GM19468 (cell line): Measurements from ENCODE around the gene RBFOX1.

Experiments
- ATAC-seq: cut with Tn5 transposase; IDR thresholded peaks from one replicate; pipeline ENCODE4 v1.9.1; 2021; ENCODE audit warnings: mild to moderate bottlenecking, moderate library complexity, moderate number of reproducible peaks; ENCODE audit not compliant: unreplicated experiment; ENCODE audit errors: extremely low read depth

RBFOX1 gene

GRCh38 chr16:7332611-7333010 is at the start of gene RBFOX1:
Gene RBFOX1, plus strand, starts transcription at chr16:7332845.
- no peak for ATAC-seq

DNA sequence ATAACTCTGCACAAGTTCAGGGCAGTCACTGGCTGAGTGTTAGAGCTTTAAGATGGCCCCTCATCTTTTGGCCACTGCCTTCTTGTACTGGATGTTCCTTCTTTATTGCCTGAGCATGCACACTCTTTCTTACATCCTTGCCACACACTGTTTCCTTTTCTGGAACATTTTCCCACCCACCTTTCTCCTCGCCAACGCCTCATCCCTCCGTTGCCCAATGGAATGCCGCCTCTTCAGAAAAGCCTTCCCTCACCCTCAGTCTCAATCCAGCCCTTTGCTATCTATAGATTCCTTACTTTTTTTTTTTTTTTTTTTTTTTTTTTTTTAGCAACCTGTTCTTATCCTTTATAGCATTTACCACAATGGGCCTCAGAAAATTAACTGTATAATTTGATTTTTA is 47.9 kb upstream of the RBFOX1 start:
- ATAC-seq: no peak

DNA sequence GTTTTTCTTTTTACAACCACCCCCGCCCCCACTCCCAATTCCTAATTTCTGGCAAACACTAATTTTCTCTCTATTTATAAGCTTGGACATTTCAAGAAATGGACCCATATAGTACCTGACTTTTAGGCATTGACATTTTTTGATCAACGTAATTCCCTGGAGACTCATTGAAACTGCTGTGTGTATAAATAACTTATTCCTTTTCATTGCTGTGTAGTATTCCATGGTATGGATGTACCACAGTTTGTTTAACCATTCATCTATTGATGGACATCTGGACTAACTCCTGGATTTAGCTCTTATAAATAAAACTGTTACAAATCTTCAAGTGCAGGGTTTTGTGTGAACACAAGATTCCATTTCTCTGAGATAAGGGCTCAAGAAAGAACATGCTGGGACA is 47.1 kb upstream of the RBFOX1 start:
- no peak for ATAC-seq

DNA sequence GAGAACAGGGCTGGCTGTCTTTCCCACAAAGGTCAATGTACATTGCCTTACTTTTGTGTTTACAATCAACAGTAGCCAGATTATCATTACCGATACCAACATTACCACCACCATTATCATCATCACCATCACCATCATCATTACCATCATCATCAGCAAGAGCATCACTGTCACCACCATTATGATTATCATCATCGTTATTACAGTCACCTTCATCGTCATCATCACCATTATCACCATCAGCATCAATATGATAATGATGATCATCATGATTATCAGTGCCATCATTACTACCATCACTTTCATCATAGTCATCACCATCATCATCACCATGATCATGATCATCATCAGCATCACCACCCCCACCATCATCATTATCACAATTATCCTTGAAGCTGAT is 43.3 kb upstream of the RBFOX1 start:
- ATAC-seq: no peak

DNA sequence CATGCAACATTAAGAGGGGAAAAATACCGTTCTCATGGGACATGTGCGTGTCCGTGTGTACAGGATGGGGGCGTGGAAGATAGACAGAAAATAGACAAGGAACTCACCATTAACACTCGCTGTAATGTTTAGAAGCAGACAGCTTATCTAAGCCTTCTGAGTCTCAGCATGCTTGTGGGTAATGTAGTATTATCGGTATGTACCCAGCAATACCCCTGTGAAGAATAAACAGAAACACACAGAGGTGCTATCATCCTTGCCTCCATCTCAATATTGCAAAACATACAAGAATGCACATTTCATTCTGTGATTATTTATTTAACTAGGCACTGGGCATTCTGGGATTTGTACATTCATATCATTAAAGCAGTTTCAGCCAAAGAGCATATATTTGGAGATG is 42.0 kb upstream of the RBFOX1 start:
- no peak for ATAC-seq

GRCh38 chr16:7294020-7294419 is 38.6 kb upstream of the RBFOX1 start:
- no peak for ATAC-seq

- ATAC-seq: no peak
Measured at GRCh38 chr16:7303052-7303610, 29.5 kb upstream of the RBFOX1 start.

DNA sequence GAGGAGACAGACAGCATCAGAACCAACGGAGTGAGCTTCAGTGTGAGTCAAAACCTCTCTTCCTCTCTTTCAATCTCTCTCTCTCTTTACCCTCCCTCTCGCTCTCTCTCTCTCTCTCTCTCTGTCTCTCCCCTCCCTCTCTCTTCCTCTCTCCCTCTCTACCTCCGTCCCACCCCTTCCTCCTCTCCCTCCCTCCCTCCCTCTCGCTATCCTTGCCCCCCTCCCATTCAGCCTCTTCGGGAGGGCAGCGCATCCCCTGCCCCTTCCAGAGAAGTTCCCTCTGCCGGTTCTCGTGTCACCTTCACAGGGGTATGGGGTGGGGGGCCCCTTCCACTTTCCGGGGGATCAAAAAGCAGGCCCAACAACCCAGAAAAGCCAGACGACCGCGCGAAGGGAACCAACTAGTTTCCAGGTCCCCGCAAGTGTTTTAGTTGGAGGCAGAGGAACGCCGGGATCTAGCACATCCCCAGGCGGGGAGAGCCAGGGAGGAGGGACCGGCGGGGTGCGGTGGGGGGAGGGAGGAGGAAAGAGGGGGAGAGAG is 28.9 kb upstream of the RBFOX1 start:
- ATAC-seq: no peak

DNA sequence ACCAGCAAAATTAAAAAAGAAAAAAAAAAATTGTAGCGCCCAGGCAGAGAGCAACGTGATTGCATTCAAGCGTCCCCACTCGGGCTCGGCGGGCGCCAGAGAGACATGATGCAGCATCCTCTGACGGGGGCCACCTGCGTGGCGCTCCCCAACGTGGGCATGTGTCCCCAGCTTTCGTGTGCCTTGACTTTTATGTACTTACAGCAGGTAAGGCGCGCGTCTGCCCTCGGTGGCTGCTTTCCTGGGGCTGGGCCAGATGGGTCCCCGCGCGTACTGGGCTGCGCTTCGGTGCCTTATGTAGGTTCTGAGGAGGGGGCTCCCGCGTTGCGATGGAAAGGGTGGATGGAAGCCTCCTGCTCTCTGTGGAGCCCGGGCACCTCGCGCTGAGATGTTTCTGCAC is 28.4 kb upstream of the RBFOX1 start:
- no peak for ATAC-seq

DNA sequence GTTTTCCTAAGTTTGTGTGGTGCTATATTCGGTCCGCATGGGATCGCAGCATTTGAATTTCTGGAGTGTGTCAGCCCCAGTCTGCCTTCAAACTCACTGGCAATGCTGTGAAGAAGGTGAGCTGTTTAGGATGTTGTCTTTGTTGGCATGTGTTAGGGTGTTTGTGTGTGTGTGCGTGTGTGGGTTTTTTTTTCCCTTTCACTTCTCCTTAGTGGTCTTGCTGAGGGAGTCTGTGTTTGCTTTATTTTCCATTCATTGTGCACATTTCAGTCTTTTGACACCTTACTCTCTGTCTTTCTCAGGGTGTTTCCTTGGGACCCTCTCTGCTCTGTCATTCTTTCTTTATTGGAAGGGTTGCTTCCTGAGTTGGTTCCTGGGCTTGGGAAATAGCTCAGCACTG is 27.7 kb upstream of the RBFOX1 start:
- ATAC-seq: no peak

DNA sequence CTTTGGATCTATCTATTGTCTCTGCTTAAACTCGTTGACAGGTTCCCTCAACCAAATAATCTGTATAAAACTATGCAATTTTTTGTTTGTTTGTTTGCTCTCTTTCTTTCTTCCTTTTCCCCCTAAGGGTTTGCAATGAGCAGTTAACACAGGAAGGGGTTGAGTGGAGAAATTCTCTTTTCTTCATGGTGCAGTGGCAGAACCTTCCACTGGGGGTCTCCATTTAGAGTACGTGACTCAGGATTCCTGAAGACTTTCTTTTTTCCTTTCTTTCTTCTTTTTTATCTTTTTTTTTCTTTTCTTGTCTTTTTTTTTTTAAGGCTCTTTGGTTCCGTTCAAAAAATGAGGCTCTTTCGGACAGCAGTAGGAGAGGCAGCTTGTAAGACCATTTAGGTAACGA is 19.5 kb upstream of the RBFOX1 start:
- ATAC-seq: no peak

- ATAC-seq: no peak
Measured at GRCh38 chr16:7314163-7314562, 18.5 kb upstream of the RBFOX1 start.

- ATAC-seq: no peak
Measured at GRCh38 chr16:7315813-7316212, 16.8 kb upstream of the RBFOX1 start.

GRCh38 chr16:7316281-7316888 is 16.3 kb upstream of the RBFOX1 start:
- ATAC-seq: no peak

DNA sequence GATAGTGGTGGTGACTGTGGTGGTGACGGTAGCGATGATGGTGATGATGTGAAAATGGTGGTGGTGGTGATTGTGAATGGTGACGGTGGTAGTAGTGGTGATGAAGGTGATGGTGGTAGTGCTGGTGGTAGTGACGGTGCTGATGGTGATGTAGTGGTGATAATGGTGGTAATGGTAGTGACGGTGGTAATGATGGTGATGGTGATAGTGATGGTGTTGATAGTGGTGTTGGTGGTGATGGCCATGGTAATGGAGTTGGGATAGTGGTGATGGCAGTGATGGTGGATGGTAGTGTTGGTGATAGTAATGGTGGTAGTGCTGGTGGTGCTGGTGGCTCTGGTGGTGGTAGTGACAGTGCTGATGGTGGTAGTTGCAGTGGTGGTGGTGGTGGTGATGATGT is 14.7 kb upstream of the RBFOX1 start:
- ATAC-seq: no peak

GRCh38 chr16:7318686-7319085 is 14.0 kb upstream of the RBFOX1 start:
- no peak for ATAC-seq

GRCh38 chr16:7319514-7319913 is 13.1 kb upstream of the RBFOX1 start:
- no peak for ATAC-seq

GRCh38 chr16:7321661-7322060 is 11.0 kb upstream of the RBFOX1 start:
- no peak for ATAC-seq

DNA sequence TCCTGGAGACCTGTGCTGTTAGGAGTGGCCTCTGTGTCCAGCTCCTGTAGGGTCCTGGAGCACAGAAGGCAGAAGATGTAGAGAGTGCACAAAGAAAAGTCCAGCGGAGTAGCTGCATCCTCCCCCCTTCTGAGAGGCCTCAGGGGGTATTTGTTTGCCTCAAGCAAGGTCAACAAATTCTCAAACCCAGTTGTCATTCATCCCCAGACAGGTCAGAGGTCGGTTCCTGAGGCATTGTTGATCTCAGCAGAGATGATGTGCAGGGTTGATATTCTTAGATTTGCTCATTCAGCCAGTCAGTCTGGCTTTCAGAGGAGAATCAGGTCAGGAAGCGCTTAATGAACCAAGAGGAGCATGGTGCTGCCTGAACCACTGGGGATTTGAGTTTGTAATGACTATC is 8.3 kb upstream of the RBFOX1 start:
- no peak for ATAC-seq

- no peak for ATAC-seq
Measured at GRCh38 chr16:7325834-7326233, 6.8 kb upstream of the RBFOX1 start.

GRCh38 chr16:7330709-7331108 is 1.9 kb upstream of the RBFOX1 start:
- no peak for ATAC-seq

- ATAC-seq: no peak
Measured at GRCh38 chr16:7331997-7332396, 648 bp upstream of the RBFOX1 start.
